Ovary (tissue), 3 donors: ENCODE data around the gene MSANTD4.

Experiments
- EP300 ChIP-seq: sonication (generic); formaldehyde crosslinking; IDR thresholded peaks from one replicate; pipeline ENCODE4 v1.6.1; 2017; ENCODE audit warnings: antibody characterized with exemption
- POLR2A ChIP-seq: fragments of 450-650 bp; IDR thresholded peaks from one replicate; pipeline ENCODE4 v1.6.1; 2017; ENCODE audit warnings: antibody characterized with exemption, mild to moderate bottlenecking, moderate library complexity
- TF ChIP-seq, protein P1 (sequence below), 3 donors: fragments of 450-650 bp in 2 of 3; fragments of 200-600 bp in 1 of 3; IDR thresholded peaks; one replicate each; pipeline versions ENCODE4 v1.5.1 to v1.8.0; 2016 to 2022; ENCODE audit warnings: antibody characterized with exemption in 3 of 3, mild to moderate bottlenecking in 1 of 3
- donor health status: DM: no; HTN: no; CAD: no.

DNA sequence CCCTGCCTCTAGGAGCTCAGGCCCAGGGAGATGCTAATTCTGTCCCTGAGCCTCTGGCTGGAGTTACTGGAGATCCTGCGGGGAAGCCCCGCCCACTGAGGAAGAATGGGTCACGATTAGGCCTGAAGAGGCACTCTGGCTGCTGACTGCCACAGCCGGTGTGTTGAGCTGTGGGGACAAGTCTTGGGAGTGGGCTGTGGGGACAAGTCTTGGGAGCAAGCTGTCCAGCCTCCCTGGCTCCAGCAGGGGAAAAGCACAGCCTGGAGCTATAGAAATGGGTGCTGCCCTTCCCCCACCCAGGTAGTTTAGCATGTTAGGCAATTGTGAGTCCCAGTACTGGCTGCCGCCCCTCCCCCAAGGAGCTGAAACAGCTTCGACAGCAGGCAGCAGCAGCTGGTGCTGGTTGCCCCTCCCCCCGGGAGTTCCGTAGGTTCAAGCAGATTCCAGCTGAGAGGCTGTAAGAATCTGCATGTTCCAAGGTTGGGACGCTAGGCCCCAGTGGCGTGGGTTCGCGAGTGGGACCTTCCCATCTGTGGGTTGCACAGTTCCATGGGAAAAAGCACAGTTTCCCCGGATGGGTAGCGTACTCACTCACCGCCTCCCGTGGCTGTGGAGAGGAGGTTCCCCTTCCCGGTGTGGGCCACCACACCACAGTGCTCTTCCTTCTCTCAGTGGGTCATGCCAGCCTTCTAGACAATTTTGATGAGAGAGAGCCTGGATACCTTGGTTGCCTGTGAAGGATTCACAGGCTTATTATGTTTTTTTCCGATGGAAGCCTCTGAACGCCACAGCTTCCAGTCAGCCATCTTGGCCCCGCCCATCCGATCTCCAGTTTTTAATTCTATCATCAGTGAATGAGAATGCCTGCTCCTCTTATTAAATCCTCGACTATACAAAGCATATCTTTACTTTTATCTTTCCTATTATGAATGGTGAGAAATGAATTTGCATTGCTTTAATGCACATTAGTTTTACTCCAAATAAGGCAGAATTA lies 61.5 kb downstream of the MSANTD4 start:
- TF ChIP-seq, protein P1, sequence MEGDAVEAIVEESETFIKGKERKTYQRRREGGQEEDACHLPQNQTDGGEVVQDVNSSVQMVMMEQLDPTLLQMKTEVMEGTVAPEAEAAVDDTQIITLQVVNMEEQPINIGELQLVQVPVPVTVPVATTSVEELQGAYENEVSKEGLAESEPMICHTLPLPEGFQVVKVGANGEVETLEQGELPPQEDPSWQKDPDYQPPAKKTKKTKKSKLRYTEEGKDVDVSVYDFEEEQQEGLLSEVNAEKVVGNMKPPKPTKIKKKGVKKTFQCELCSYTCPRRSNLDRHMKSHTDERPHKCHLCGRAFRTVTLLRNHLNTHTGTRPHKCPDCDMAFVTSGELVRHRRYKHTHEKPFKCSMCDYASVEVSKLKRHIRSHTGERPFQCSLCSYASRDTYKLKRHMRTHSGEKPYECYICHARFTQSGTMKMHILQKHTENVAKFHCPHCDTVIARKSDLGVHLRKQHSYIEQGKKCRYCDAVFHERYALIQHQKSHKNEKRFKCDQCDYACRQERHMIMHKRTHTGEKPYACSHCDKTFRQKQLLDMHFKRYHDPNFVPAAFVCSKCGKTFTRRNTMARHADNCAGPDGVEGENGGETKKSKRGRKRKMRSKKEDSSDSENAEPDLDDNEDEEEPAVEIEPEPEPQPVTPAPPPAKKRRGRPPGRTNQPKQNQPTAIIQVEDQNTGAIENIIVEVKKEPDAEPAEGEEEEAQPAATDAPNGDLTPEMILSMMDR (IDR thresholded peaks at IDR 0.05), result no peak
- TF ChIP-seq POLR2A (no peak), EP300 (no peak)
